Measurements from ENCODE around the gene EFS.
"Not testable (repeated sequence)": the region's sequence is repeated elsewhere in the genome, so short reads cannot be mapped to it uniquely, and the experiment has no call there.

EFS gene

GRCh38 chr14:23365036-23365731, at the start of gene EFS:
EFS (minus strand) TSS chr14:23365172; CDS start chr14:23365025, 147 bp downstream.
- DNase-seq (ENCODE audit: low read depth in 2 of 2), result no peak

GRCh38 chr14:23414254-23414653, 49.3 kb upstream of the EFS start:
- no peak for DNase-seq (ENCODE audit: low read depth in 2 of 2)

GRCh38 chr14:23413681-23414080, 48.7 kb upstream of the EFS start:
- DNase-seq (ENCODE audit: low read depth in 2 of 2), result no peak

GRCh38 chr14:23411563-23412525, 46.9 kb upstream of the EFS start:
- DNase-seq (ENCODE audit: low read depth in 2 of 2), result no peak

GRCh38 chr14:23409966-23410635, 45.1 kb upstream of the EFS start:
- DNase-seq (ENCODE audit: low read depth in 2 of 2), result no peak

- DNase-seq (ENCODE audit: low read depth in 2 of 2), result no peak
Observed at GRCh38 chr14:23409475-23409874, 44.5 kb upstream of the EFS start.

- no peak for DNase-seq (ENCODE audit: low read depth in 2 of 2)
Observed at GRCh38 chr14:23408307-23408630, 43.3 kb upstream of the EFS start.

- no peak for DNase-seq (ENCODE audit: low read depth in 2 of 2)
Observed at GRCh38 chr14:23407516-23408306, 42.7 kb upstream of the EFS start, which contains the start of gene MYH6. MYH6 (minus strand) TSS chr14:23408273; CDS start chr14:23407223, 1,050 bp downstream.

GRCh38 chr14:23406725-23407355, 41.9 kb upstream of the EFS start:
- DNase-seq (ENCODE audit: low read depth in 2 of 2), result no peak

- no peak for DNase-seq (ENCODE audit: low read depth in 2 of 2)
Observed at GRCh38 chr14:23406244-23406643, 41.3 kb upstream of the EFS start.

GRCh38 chr14:23405516-23406025, 40.6 kb upstream of the EFS start:
- DNase-seq (ENCODE audit: low read depth in 2 of 2), result no peak

GRCh38 chr14:23405096-23405495, 40.1 kb upstream of the EFS start:
- DNase-seq (ENCODE audit: low read depth in 2 of 2), result no peak

GRCh38 chr14:23404331-23404900, 39.4 kb upstream of the EFS start:
- no peak for DNase-seq (ENCODE audit: low read depth in 2 of 2)

- DNase-seq (ENCODE audit: low read depth in 2 of 2), result no peak
Observed at GRCh38 chr14:23403908-23404307, 38.9 kb upstream of the EFS start.

GRCh38 chr14:23403139-23403438, 38.1 kb upstream of the EFS start:
- DNase-seq (ENCODE audit: low read depth in 2 of 2), result no peak

GRCh38 chr14:23402296-23403138, 37.5 kb upstream of the EFS start:
- no peak for DNase-seq (ENCODE audit: low read depth in 2 of 2)

- DNase-seq (ENCODE audit: low read depth in 2 of 2), result no peak
Observed at GRCh38 chr14:23401291-23401690, 36.3 kb upstream of the EFS start.

GRCh38 chr14:23400496-23401149, 35.7 kb upstream of the EFS start:
- not testable (repeated sequence) for DNase-seq (ENCODE audit: low read depth in 2 of 2)

GRCh38 chr14:23399591-23399990, 34.6 kb upstream of the EFS start:
- no peak for DNase-seq (ENCODE audit: low read depth in 2 of 2)

Data from stimulated activated CD8-positive, alpha-beta memory T cell treated with anti-CD3 and anti-CD28 coated beads, Interleukin-15, amount 100 ng/mL, for 48 hours (primary cell).